Right hindlimb (tissue), 1 donor: ENCODE data around the gene MED25.

Experiments
- DNase-seq: peaks from one replicate; pipeline ENCODE4 v3.0.0-alpha.2; 2018

The MED25 gene

GRCh38 chr19:49875177-49875576, 57.1 kb downstream of the MED25 start:
- no peak for DNase-seq

- DNase-seq: peak; percentile 80
These were observed 57.9 kb downstream of the MED25 start for GRCh38 chr19:49875857-49876421.

- DNase-seq: peak; percentile 99
These were observed 58.4 kb downstream of the MED25 start for GRCh38 chr19:49876422-49877019.

GRCh38 chr19:49877020-49877878, 59.2 kb downstream of the MED25 start, which contains the start of the genes AKT1S1 and TBC1D17:
TSS of gene AKT1S1 (minus strand) at chr19:49877355. CDS start at chr19:49873295, 4,060 bp downstream.
TSS of gene TBC1D17 (plus strand) at chr19:49877702. CDS start at chr19:49877724, 22 bp downstream.
- DNase-seq: peak; percentile 99

GRCh38 chr19:49877879-49878743, 60.0 kb downstream of the MED25 start:
- peak; percentile 99 for DNase-seq

GRCh38 chr19:49878744-49879070, 60.6 kb downstream of the MED25 start:
- peak; percentile 20 for DNase-seq

GRCh38 chr19:49879243-49879963, 61.3 kb downstream of the MED25 start:
- DNase-seq: peak; percentile 20

- DNase-seq: peak; percentile 14
These were observed 62.2 kb downstream of the MED25 start for GRCh38 chr19:49880162-49880869.

- DNase-seq: no peak
These were observed 63.1 kb downstream of the MED25 start for GRCh38 chr19:49881186-49881585.

- no peak for DNase-seq
These were observed 63.7 kb downstream of the MED25 start for GRCh38 chr19:49881672-49882394.

- DNase-seq: no peak
These were observed 64.6 kb downstream of the MED25 start for GRCh38 chr19:49882643-49883042.

- no peak for DNase-seq
These were observed 65.0 kb downstream of the MED25 start for GRCh38 chr19:49883094-49883493.

- no peak for DNase-seq
These were observed 66.0 kb downstream of the MED25 start for GRCh38 chr19:49884109-49884508.

GRCh38 chr19:49884760-49885159, 66.7 kb downstream of the MED25 start:
- no peak for DNase-seq
